ENCODE results near the gene GDF2.

The GDF2 gene

DNA sequence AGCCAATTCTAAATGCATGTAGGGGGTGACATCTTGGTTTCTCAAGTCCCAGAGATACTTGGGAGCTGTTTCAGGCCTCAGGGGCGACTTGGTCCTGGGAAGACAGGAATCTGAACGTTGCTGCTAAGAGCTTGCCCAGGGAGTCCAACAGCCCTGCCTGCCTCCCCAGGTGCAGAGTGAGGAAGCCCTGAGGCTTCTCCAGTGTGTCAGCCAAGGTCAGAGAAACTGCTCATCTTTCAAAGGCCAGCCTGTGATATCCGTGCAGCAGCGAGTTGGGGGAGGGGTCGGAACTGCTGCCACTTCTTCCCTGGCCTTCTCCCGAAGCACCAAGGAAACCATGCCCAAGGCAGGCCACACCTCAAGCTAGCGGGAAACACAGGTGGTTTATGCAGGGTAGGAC is 9.7 kb downstream of the GDF2 start:
- in situ Hi-C loops (cut with HindIII; ENCODE audit: low sequenced_read_pairs) = no loop called here

DNA sequence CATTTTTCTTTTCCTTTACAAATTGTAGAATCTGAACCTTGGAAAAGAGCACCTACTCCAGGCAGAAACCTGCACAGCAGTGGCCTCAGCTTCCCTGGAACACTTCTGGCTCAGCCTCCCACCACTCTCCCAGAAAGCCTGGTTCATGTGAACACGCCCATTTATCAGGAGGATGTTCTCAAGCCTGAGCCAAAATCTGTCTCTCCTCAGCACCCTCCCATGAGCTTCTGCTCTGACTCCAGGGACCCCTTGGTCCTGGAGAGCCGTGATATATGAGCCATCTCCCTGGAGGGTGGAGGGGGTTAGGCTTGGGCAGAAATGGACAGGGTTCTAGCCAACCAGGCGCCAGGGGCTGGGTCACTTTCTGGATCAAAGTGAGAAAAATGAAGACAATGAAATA is 10.1 kb downstream of the GDF2 start:
- in situ Hi-C loops (cut with HindIII; ENCODE audit: low sequenced_read_pairs) = no loop called here

DNA sequence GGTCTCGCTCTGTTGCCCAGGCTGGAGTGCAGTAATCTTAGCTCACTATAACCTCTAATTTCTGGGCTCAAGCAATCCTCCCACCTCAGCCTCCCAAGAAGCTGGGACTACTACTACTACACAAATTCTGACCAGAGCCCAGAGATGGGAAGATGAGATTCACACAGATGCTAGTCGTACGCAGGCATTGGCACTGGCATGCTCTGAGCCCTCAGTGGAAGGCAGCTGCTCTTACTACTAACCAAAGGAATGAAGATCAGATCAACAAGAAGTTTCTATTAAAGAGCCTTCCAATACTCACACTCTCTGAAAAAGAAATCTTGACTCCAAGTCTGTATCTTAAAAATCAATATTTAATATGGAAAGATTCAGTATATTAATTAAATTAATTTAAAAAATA is 10.7 kb downstream of the GDF2 start:
- in situ Hi-C loops (cut with HindIII; ENCODE audit: low sequenced_read_pairs) = no loop called here

DNA sequence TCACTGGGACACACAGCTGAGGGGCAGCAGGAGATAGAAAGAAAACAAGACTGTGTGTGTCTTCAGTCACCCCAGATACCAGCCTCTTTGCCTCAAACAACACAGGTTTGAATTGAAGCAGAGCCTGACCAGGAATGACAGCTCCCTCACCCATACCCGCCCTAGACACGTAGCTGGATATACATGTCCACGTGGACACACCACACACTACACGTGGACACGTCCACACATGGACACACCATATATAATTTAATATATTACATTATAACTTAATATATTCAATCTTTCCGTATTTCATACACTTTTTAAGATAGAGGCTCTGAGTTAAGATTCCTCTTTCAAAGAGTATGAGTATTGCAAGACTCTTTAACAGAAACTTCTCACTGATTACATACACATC is 11.3 kb downstream of the GDF2 start:
- in situ Hi-C loops (cut with HindIII; ENCODE audit: low sequenced_read_pairs) = no loop called here

DNA sequence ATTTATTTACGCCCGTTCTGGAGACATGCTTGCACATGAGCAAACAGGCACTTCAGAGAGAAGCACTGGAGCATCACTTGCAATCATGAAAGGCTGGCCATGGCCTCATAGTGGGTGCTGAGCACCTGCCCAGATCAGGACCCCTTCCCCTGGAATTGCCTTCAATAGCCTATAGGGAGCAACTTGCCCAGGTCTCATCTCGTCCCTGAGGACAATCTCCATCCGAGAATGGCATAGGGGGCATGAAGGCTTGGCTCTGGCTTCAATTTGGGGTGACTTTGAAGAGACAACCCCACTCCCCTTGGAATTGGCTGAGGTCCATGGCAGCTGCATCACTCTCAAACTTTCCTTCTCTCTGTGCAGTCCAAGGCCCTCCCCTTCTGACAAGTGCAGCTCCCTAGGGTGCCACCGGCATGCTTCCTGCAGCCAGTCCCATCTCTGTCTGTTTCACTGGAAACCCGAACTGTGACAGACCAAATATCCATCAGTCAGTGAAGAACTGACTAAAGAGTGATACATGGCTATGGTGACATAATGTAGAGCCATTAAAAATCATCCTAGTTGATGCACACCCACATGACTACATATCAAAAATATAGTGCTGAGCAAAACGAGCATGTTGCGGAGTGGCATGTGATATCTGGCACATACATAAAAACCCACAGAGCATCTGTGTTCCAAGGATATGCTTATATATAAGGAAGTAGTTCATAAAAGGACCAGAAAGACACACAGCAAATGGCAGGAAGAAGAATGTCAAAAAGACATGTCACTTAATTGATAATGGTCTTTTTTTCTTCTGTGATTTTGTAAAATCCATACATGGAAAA is 12.4 kb downstream of the GDF2 start:
- in situ Hi-C loops (cut with HindIII; ENCODE audit: low sequenced_read_pairs) = no loop called here

DNA sequence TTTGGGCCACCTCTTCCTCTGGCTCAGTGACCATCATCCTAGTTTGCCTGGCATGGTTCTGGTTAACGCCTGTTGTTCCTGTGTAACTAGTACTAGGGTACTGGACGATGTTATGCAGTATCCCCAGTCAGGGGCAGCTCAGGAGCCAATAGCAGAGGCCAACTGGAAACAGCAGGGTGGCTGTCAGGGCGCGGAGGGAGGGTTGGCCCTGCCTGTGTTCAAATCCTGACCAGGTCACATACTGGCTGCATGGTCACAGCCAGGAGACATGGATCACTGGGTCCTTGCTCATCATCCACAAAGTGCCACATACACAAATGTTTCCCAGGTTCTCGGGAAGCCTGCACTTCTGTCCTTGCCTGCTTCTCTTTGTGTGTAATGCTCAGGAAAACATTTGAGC is 13.7 kb downstream of the GDF2 start:
- in situ Hi-C loops (cut with HindIII; ENCODE audit: low sequenced_read_pairs) = no loop called here

DNA sequence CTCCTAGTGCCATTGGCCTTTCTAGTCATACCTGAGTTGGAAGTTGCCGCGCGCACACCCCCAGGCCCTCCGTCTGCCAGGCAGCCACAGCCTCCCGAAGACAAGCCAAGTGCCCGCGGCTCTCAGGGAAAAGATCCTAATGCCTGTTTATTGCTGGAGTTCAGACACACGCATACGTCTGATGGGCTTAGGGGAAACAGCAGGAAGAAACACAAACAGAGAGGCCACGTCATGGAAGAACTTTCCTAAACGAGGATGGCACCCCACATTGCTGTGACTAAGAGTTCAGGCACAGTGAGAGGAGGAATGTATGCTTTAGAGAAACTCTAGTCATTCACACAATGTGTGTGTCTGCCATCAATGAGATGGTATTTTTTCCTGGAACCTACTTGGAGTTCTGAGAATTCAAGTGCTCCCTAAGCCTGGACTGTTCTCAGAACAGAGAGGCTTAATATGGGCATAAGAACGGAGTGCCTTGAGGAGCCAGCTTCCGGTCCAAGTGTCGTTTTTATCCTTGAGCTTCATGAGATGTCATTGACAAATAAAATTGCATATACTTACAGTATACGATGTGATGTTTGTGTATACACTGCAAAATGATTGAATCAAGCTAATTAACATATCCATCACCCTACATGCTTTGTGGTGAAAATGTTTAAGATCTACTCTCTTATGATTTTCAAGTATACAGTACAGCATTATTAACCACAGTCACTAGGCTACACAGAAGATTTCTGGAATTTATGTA is 14.3 kb downstream of the GDF2 start:
- in situ Hi-C loops (cut with HindIII; ENCODE audit: low sequenced_read_pairs) = no loop called here

DNA sequence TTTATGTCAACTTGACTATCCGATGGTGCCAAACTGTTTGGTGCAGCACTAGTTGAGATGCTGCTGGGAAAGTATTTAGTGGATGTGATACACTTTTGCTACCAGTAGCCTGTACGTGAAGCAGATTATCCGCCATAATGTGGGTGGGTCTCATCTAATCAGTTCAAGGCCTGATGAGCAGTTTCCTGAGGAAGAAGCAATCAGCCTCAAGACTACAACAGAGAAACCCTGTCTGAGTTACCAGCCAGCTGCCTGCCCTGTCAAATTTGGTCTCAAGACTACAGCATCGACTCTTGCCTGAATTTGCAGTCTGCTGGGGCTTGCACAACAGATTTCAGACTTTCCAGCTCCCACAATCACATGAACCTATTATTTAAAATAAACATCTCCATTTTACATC is 15.1 kb downstream of the GDF2 start:
- in situ Hi-C loops (cut with HindIII; ENCODE audit: low sequenced_read_pairs) = no loop called here

DNA sequence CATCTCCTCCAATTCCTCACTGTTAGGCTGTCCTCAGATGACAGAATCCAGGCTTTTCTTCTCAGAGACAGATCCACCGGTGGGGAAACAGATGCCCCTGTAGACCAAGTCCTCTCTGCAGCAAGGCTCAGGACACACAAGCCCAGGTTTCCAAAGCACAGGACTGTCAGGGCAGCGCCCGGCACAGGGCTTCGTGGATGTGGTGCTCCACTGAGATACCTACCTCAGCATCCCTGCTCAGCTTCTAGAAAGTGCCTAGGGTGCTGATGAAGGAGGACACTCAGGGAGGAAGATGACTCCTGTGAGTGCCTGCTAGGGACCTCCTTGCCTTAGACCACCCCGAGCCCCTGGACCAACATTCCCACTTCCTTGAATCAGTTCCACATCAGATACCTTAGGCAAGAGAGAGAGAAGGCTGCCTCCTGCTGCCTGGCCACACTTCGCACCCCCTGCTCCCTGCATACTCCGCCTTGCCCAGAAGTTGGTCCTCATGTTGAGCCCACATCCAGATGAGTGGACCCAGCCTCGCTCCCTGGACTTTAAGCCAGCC is 17.0 kb downstream of the GDF2 start:
- in situ Hi-C loops (cut with HindIII; ENCODE audit: low sequenced_read_pairs) = no loop called here

DNA sequence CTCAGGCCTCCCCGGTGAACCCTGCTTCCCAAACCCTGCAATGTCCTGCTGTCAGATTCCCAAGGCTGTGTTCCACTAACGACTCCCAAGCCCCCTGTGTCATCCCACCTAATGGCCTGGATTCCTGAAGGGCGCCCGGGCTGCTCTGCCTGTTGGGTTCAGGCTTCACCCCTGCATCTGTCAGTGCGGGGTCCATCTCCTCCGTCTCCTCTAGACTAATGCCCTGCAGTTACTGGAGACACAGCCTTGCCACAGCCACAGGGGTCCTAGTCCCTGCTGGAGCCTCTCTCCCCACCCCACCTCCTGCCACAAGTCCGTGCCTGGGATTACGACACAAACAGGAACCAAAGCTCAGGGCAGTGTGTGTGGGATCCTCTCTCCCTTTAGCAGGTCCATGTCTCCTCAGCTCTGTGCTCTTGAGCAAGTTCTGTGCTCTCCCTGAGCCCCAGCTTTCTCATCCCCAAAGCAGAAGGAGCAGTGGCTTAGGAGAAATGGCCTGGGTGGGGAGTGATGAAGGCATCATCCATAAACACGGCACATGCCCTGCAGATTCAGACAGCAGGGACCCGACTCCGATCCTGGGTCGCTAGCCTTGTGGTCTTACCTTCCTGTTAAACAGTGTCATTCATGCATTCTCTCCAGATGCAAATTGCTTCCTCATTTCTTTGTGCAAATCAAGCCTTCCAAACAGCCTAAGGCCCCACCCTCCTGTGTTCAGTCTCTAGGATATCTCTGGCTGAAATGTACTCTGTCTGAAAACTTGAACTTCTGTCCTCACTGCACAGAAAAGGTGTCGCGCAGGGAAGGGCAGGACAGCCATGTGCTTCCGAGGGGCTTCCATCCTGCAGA is 17.7 kb downstream of the GDF2 start:
- in situ Hi-C loops (cut with HindIII; ENCODE audit: low sequenced_read_pairs) = no loop called here

DNA sequence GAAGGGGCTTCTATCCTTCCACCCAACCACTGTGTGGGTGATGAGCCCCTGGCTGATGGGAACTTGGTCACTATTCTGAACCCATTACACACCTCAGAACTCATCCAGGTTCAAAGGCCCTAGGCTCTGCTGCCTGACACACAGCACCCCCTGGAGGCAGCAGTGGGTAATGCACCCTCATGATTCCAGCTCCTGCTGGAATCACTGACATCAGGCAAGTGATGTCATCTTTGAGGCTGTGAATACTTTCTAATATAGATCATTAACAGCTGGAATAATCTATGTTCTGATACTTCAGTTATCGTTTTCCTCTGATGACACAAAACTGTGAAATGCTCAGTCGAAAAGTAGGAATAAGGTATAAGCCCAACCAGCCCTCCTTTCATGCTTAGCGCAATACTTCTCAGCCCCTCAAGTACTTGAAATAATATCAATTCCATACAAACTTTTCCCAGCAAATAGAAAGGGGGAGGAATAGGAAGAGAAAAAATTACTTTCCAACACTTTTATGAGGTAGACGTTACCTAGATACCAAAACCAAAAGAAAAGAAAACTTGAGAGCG is 18.4 kb downstream of the GDF2 start:
- in situ Hi-C loops (cut with HindIII; ENCODE audit: low sequenced_read_pairs) = no loop called here

DNA sequence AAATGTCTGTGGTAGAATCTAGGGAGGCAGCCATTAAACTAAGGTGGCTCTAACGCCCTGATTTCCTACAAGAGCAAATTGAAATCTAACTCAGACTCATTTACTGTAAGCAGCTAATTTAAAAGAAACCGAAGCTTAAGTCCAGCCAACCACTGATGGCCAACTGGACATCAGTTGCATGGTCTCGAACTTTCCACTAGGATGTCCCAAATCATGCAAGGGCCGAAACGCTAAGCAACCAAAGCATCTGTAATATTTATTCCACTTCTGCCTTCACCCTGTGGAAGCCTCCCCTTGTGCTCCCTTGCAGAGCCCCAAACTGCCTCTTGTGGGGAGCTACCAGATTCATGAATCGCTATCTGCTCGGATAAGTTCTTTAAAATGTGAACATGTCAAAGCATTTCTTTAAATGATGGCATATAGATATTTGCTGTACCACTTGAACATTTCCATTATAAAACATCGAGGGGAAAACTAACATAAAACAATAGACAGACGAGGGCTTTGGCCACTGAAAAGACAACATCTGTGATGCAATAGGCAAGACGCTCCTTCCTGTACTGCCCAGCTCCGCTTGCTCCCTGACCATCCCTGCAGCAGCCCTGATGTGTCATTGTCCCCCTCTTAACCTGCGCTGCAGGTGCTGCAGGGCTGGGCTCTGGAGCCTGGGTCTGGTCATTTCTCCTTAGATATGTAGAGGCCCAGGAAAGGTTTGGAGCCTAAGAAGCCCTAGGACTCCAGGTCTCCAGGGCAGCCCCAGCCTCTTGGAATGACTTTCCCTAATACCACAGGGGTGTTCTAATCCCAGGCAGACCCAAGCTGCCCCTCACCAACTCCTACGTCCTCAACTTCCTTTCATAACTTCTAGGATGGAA is 23.0 kb downstream of the GDF2 start:
- in situ Hi-C loops (cut with HindIII; ENCODE audit: low sequenced_read_pairs) = no loop called here

DNA sequence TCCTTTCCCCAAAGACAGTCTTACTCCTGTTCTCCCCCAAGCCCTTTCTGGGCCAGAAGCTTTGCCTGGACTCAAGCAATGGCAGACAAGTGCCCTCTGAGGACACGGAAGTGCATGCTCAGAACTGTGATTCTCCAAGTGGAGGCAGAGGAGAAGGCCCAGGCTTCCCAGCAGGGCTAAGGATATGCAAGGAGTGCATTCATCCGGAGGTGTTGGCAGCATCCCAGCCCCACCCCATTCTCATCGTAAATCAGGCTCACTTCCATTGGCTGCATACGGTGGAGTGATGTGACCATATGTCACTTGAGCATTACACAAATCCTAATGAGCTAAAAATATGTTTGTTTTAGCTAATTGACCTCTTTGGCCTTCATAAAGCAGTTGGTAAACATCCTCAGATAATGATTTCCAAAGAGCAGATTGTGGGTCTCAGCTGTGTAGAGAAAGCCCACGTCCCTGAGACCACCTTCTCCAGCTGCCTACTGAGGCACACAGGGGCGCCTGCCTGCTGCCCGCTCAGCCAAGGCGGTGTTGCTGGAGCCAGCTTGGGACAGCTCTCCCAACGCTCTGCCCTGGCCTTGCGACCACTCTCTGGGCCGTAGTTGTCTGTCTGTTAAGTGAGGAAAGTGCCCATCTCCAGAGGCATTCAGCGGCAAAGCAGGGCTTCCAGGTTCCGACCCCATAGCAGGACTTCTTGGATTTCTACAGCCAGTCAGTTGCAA is 24.5 kb downstream of the GDF2 start:
- in situ Hi-C loops (cut with HindIII; ENCODE audit: low sequenced_read_pairs) = no loop called here

DNA sequence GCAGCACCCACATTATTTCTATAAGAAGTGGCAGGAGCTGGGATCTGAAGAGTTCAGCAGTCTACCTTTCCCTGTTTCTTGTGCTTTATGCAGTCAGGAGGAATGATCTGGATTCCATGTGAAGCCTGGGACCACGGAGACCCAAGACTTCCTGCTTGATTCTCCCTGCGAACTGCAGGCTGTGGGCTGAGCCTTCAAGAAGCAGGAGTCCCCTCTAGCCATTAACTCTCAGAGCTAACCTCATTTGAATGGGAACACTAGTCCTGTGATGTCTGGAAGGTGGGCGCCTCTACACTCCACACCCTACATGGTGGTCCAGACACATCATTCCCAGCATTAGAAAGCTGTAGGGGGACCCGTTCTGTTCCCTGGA is 25.0 kb downstream of the GDF2 start:
- in situ Hi-C loops (cut with HindIII; ENCODE audit: low sequenced_read_pairs) = no loop called here

DNA sequence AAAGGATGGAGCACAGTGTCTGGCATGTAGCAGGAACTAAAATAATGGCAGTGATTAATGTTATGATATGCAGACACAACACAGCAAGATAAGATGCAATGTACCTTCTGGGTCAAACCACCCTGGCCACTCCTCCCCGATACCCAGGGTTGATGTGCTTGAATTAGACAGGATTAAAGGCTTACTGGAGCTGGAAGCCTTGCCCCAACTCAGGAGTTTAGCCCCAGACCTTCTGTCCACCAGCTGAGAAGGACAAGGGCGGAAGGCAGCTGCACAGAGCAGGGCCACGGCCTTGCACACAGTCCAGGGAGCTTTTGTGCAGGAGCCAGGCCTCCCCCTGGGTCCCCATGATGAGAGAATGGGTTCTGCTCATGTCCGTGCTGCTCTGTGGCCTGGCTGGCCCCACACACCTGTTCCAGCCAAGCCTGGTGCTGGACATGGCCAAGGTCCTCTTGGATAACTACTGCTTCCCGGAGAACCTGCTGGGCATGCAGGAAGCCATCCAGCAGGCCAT is 25.9 kb downstream of the GDF2 start, which contains the start of gene RBP3:
Gene RBP3, plus strand, starts transcription at position 226 of the 514 bp plus-strand sequence. Its CDS starts 122 bp downstream, at position 348.
- in situ Hi-C loops (cut with HindIII; ENCODE audit: low sequenced_read_pairs) = no loop called here

DNA sequence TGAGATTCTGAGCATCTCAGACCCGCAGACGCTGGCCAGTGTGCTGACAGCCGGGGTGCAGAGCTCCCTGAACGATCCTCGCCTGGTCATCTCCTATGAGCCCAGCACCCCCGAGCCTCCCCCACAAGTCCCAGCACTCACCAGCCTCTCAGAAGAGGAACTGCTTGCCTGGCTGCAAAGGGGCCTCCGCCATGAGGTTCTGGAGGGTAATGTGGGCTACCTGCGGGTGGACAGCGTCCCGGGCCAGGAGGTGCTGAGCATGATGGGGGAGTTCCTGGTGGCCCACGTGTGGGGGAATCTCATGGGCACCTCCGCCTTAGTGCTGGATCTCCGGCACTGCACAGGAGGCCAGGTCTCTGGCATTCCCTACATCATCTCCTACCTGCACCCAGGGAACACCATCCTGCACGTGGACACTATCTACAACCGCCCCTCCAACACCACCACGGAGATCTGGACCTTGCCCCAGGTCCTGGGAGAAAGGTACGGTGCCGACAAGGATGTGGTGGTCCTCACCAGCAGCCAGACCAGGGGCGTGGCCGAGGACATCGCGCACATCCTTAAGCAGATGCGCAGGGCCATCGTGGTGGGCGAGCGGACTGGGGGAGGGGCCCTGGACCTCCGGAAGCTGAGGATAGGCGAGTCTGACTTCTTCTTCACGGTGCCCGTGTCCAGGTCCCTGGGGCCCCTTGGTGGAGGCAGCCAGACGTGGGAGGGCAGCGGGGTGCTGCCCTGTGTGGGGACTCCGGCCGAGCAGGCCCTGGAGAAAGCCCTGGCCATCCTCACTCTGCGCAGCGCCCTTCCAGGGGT is 26.6 kb downstream of the GDF2 start:
- in situ Hi-C loops (cut with HindIII; ENCODE audit: low sequenced_read_pairs) = no loop called here

DNA sequence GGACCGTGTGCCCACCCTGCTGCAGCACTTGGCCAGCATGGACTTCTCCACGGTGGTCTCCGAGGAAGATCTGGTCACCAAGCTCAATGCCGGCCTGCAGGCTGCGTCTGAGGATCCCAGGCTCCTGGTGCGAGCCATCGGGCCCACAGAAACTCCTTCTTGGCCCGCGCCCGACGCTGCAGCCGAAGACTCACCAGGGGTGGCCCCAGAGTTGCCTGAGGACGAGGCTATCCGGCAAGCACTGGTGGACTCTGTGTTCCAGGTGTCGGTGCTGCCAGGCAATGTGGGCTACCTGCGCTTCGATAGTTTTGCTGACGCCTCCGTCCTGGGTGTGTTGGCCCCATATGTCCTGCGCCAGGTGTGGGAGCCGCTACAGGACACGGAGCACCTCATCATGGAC is 27.3 kb downstream of the GDF2 start:
- in situ Hi-C loops (cut with HindIII; ENCODE audit: low sequenced_read_pairs) = no loop called here

DNA sequence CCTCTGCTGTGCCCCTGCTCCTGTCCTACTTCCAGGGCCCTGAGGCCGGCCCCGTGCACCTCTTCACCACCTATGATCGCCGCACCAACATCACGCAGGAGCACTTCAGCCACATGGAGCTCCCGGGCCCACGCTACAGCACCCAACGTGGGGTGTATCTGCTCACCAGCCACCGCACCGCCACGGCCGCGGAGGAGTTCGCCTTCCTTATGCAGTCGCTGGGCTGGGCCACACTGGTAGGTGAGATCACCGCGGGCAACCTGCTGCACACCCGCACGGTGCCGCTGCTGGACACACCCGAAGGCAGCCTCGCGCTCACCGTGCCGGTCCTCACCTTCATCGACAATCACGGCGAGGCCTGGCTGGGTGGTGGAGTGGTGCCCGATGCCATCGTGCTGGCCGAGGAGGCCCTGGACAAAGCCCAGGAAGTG is 27.7 kb downstream of the GDF2 start:
- in situ Hi-C loops (cut with HindIII; ENCODE audit: low sequenced_read_pairs) = no loop called here
